HG02981 (cell line): ENCODE measurements around the gene COA4.

Experiments
- ATAC-seq: cut with Tn5 transposase; IDR thresholded peaks from one replicate; pipeline ENCODE4 v1.9.1; 2021; ENCODE audit warnings: mild to moderate bottlenecking, moderate library complexity; ENCODE audit not compliant: unreplicated experiment

The COA4 gene

GRCh38 chr11:73866095-73866579 is 10.5 kb downstream of the COA4 start:
- ATAC-seq, result no peak

DNA sequence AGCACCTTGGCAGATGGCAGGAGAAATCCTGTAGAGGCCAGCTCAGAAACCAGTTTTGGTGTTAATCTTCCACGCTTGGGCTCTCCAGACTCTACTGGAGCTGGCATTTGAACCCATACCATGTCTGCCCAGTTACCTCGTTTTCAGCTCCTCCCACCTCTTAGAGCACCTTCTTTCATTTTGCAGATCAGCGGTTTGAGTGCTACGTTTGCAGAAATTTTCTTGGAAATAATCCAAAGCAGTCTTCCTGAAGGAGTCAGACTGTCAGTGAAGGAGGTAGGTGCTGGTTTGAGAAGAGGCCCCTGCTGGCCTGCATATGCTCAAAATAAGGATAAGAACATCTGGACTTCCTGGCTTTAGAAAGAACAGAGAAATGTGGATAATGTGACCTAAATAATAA is 13.7 kb downstream of the COA4 start:
- ATAC-seq, result no peak

DNA sequence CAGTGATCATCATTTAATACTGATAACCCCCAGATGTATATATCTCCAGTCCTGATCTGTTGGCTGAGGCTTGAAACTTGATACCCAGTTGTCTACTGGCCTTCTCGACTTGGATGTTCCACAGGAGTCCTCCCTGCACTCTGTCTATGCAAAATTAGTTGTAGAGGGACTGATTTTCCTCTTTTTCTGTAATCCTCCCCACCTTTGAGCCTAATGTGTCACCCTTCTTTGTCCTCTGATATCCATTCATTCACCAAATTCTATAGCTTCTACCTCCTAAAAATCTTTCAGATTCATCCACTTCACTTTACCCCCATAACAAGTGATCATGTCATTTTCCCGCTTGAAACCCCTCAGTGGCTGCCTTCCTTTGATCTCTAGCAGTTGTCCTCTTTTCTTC is 16.4 kb downstream of the COA4 start:
- ATAC-seq, result no peak

DNA sequence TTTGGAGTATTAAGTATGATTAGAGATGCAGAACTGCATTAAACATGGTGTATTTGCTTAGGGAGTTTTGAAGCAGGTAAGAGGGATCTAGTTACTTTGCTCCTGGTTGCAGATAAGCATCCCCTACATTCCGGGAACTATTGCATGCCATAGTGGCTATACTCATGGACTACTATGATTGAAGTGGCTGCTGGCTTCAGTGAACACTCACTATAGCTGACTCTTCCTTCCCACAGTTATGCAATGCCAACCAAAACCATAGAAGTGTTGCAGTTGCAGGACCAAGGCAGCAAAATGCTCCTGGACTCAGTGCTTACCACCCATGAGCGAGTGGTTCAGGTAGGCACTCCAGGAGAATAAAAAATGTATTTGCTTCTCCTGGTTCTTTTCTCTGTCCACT is 17.0 kb downstream of the COA4 start:
- no peak for ATAC-seq

- ATAC-seq, result no peak
Observed at GRCh38 chr11:73856031-73856567, 20.5 kb downstream of the COA4 start.

DNA sequence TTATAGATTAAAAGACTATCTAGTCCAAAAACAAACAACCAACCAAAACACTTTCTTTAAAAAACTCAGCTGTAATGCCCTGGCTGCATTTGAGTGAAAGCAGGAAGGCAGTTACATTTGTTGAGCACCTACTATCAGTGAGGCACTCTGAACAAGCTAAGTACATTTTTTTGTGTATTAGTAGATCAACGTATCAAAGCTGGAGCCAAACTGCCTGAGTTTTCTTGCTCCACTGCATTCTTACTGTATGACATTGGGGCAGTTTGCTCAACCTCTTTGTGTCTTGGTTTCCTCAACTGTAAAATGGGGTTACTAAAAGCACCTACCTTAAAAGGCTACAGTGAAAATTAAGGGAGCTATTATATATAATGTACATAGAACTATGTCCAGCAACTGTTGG is 22.0 kb downstream of the COA4 start:
- ATAC-seq, result no peak

DNA sequence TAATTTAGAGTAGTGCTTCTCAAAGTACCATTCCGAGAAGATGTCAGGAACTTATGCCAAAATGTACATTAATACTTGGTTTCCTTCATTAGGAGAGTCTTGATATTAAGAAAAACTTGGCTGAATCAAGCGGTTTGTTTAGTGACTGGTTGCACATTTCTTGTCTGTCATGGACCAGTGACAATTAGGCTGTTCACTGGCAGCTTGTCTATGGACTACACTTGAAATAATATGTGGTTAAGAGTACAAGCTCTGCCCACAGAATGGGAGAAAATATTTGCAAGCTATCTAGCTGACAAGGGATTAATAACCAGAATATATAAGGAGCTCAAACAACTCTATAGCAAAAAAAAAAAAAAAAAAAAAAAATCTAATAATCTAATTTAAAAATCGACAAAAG is 24.6 kb downstream of the COA4 start:
- ATAC-seq, result no peak

GRCh38 chr11:73851046-73851764 is 25.4 kb downstream of the COA4 start:
- ATAC-seq, result no peak

DNA sequence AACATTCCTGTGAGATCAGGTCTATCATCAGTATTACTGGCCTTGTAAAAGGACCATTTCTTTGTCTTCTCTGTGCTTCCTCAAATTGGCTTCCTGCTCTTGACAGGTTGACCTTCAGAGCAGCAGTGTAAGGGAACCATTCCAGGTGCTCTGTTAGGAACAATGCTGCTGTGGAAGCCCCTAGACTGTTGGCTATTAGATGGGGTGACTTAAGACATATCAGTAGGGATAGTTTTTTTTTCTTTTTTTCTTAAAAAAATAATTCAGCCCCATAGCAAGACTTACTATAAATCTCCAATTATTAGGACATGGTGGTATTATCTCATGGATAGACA is 37.6 kb downstream of the COA4 start:
- no peak for ATAC-seq

DNA sequence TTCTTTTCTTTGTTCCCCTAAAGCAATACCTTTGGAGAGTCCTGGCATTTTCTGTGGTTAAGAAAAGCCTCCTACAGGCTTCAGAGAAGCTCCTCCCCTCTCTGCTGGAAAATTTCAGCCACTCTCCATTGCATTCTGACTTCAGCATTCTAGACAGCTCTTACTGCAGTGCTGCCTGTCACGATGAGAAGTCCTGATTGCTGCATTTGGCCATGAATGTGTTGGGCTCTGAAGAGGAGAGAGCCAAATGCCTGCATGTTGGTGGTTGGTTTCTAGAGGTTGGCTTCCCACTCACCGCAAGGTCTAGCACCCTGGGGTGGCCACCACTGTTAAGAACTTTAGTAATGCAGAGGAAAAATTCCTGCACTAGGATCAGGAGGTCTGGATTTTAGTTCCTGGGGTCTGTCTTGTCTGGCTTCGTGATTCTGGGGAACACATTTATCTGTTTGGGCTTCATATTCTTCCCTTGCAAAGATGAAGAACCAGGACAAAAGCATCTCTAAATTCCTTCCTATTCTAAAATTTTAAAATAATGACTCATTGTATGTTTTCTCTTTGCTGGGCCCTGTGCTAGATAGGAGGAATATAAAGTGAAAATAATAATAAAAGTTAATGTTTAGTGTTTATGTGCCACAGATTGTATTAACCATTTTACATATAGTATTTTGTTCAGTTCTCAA is 38.1 kb downstream of the COA4 start:
- ATAC-seq, result no peak

- no peak for ATAC-seq
Observed at GRCh38 chr11:73833067-73833466, 43.6 kb downstream of the COA4 start.

GRCh38 chr11:73830261-73830660 is 46.4 kb downstream of the COA4 start:
- ATAC-seq, result no peak
